Heart right ventricle (tissue), 16 donors: ENCODE results near the gene TEAD1. TPM values are rescaled to one million over a fixed set of nuclear protein-coding genes. Genes with fewer than 3 reads are reported as not detected.

Source experiments
- ATAC-seq, 8 donors: fragments of 200-7000 bp; cut with Tn5 transposase; one replicate each; pipeline ENCODE4 v1.9.1; 2020; ENCODE audit warnings: mild to moderate bottlenecking in 8 of 8, moderate library complexity in 8 of 8, moderate number of reproducible peaks in 1 of 8
- DNase-seq, 2 donors: peaks; one replicate each; pipeline ENCODE4 v3.0.0-alpha.2; 2020
- H3K27ac ChIP-seq, 10 donors: fragments of 200-600 bp; sonication (generic) in 2 of 10; one replicate each; pipeline versions ENCODE4 v1.5.0 to v1.8.0; 2020 to 2022; ENCODE audit warnings: mild to moderate bottlenecking in 3 of 10
- H3K27me3 ChIP-seq, 7 donors: fragments of 200-600 bp; one replicate each; pipeline ENCODE4 v1.8.0; 2021 to 2022; ENCODE audit warnings: mild to moderate bottlenecking in 2 of 7
- H3K36me3 ChIP-seq, 9 donors: fragments of 200-600 bp; sonication (generic) in 1 of 9; one replicate each; pipeline versions ENCODE4 v1.5.0 to v1.8.0; 2020 to 2022; ENCODE audit warnings: mild to moderate bottlenecking in 2 of 9
- H3K4me1 ChIP-seq, 9 donors: fragments of 200-600 bp; sonication (generic) in 1 of 9; one replicate each; pipeline versions ENCODE4 v1.5.0 to v1.8.0; 2020 to 2022; ENCODE audit warnings: mild to moderate bottlenecking in 4 of 9
- H3K4me3 ChIP-seq, 10 donors: fragments of 200-600 bp; sonication (generic) in 2 of 10; one replicate each; pipeline versions ENCODE4 v1.5.0 to v1.8.0; 2020 to 2022; ENCODE audit warnings: mild to moderate bottlenecking in 7 of 10, moderate library complexity in 2 of 10
- H3K9me3 ChIP-seq, 11 donors: fragments of 200-600 bp in 10 of 11; sonication (generic) in 2 of 11; one replicate each; pipeline versions ENCODE4 v1.5.0 to v1.8.0; 2013 to 2022; ENCODE audit warnings: mild to moderate bottlenecking in 2 of 11, control low read depth in 1 of 11, moderate library complexity in 1 of 11
- CTCF ChIP-seq, 9 donors: fragments of 200-600 bp; sonication (generic) in 2 of 9; IDR thresholded peaks; one replicate each; pipeline versions ENCODE4 v1.5.0 to v1.8.0; 2021 to 2022; ENCODE audit warnings: antibody characterized with exemption in 9 of 9, mild to moderate bottlenecking in 5 of 9, moderate library complexity in 1 of 9
- WGBS, 2 donors: extraction: QIAGEN DNeasy Blood & Tissue Kit; methylation state at CpG; one replicate each; pipeline ENCODE4 v1.1.7; 2013; ENCODE audit warnings: inconsistent platforms in 1 of 2; 5-methylcytosine and 5-hydroxymethylcytosine counted together
- intact Hi-C, 10 donors: fragments of 100-400 bp; cut with DNase I; formaldehyde crosslinking; loops; one replicate each; pipeline versions ENCODE4 v1.11.1 to v1.14.2; 2022
- polyA plus RNA-seq, 2 donors: library from polyadenylated mRNA; stranded (reverse); fragments of 200-250 nt; gene quantifications; one replicate each; pipeline ENCODE4 v1.2.3, GENCODE V29; 2013
- total RNA-seq, 10 donors: library from RNA; stranded (reverse); fragmentation: NEBNext Ultra II Directional in 3 of 10; extraction: Animal tissue kit (Norgen Biotek cat#: 25700) in 3 of 10; gene quantifications; one replicate each; pipeline versions ENCODE4 v1.2.1 to v1.2.4, GENCODE V29; 2021 to 2023
- donor health status: Arrhythmogenic right ventricular cardiomyopathy.
- donor health status: ischemic (EF 13 %, LVEDD 7.1; RV severe dilation, severe dysfunction).
- donor health status: healthy with polysubstance abuse.
- donor health status: DM: no; HTN: yes; CAD: no.
- donor health status: DM: no; HTN: no; CAD: no.
- donor health status: ischemic (EF 25% LVEDD 6.9; RV normal size, moderate dysfunction).
- donor health status: ischemic (EF 25% LVEDD 5.7; RV mildly dilated, moderate dysfunction).
- donor health status: healthy.
- donor health status: DM: yes; HTN: yes; CAD: no.
- donor health status: Ischemic cardiomyopathy.
- donor health status: ischemic (EF 35%, LVEDD 5.7; RV mildly dilated, moderate dysfunction).
- donor health status: nonischemic (EF 11% LVEDD 7.7; RV severe dilation, severe dysfunction).
- donor health status: DM: yes; HTN: yes; CAD: no.
- donor health status: PGD.
- donor health status: ischemic (EF 29% LVEDD 5.4; RV normal size, mild dysfunction).
- donor health status: nonischemic (EF 23%, LVEDD 6.1; RV moderate dilation, normal function).

The TEAD1 gene
- total and polyA plus RNA-seq, 12 donors = 12.7 to 138 (median 116) TPM

GRCh38 chr11:12968101-12968500 is 293.9 kb downstream of the TEAD1 start:
- no peaks in the 10 kb centered on the region for H3K27me3 ChIP-seq
- no peak overlapping the region for H3K4me3 ChIP-seq
- no peaks in the 10 kb centered on the region for H3K36me3 ChIP-seq
- H3K9me3 ChIP-seq = no peaks in the 10 kb centered on the region
- H3K27ac ChIP-seq = no peak overlapping the region
- intact Hi-C loops = loop anchor here in 8 of 10 donors (5.0 to 10.0 kb wide), 5 partner anchors 184 to 377 kb away; no protein-coding TSS in a partner anchor
- no peak for DNase-seq
- ATAC-seq = no peak
- peaks cover 0 to 7% (median 0%) of the 10 kb centered on the region in 9 donors for H3K4me1 ChIP-seq
- TF ChIP-seq CTCF (IDR thresholded peaks at IDR 0.05) = no peak
- 76 to 88% methylated on average over 1 of the region's 1 CpG for WGBS, 2 donors

GRCh38 chr11:12968826-12969225 is 294.6 kb downstream of the TEAD1 start:
- intact Hi-C loops = loop anchor here in 8 of 10 donors (5.0 to 10.0 kb wide), 5 partner anchors 183 to 376 kb away; no protein-coding TSS in a partner anchor
- Histone ChIP-seq H3K9me3 (no peaks in the 10 kb centered on the region), H3K4me3 (no peak overlapping the region), H3K36me3 (no peaks in the 10 kb centered on the region), H3K27ac (no peak overlapping the region), H3K4me1 (peaks cover 0 to 7% (median 0%) of the 10 kb centered on the region in 9 donors), H3K27me3 (no peaks in the 10 kb centered on the region)
- DNase-seq = no peak
- WGBS, 2 donors = 89 to 91% methylated on average over 6 of the region's 6 CpGs
- no peak for ATAC-seq
- TF ChIP-seq CTCF (IDR thresholded peaks at IDR 0.05) = no peak

- no peak overlapping the region for H3K4me3 ChIP-seq
- intact Hi-C loops = loop anchor here in 1 of 10 donors (5.0 kb wide), 1 partner anchor 195 kb away; no protein-coding TSS in a partner anchor
- no peak for DNase-seq
- ATAC-seq = no peak
- H3K27me3 ChIP-seq = no peaks in the 10 kb centered on the region
- WGBS, 2 donors = 87% methylated on average over 1 of the region's 1 CpG
- H3K27ac ChIP-seq = no peak overlapping the region
- no peak for TF ChIP-seq CTCF (IDR thresholded peaks at IDR 0.05)
- no peaks in the 10 kb centered on the region for H3K9me3 ChIP-seq
- H3K4me1 ChIP-seq = no peaks in the 10 kb centered on the region
- H3K36me3 ChIP-seq = no peaks in the 10 kb centered on the region
These were observed 297.7 kb downstream of the TEAD1 start for GRCh38 chr11:12971955-12972354.

- 62 to 73% methylated on average over 1 of the region's 1 CpG for WGBS, 2 donors
These were observed 299.4 kb downstream of the TEAD1 start for GRCh38 chr11:12973528-12974181.

More at GRCh38 chr11:12973528-12974181, 299.4 kb downstream of the TEAD1 start:
- Histone ChIP-seq H3K27ac (no peak overlapping the region), H3K4me3 (no peak overlapping the region), H3K36me3 (no peaks in the 10 kb centered on the region), H3K9me3 (no peaks in the 10 kb centered on the region), H3K4me1 (no peaks in the 10 kb centered on the region), H3K27me3 (no peaks in the 10 kb centered on the region)
- ATAC-seq = no peak
- DNase-seq = no peak
- TF ChIP-seq CTCF (IDR thresholded peaks at IDR 0.05) = no peak
- intact Hi-C loops = loop anchor here in 1 of 10 donors (5.0 kb wide), 1 partner anchor 194 kb away; no protein-coding TSS in a partner anchor
